Sciatic nerve (tissue), 2 donors: ENCODE measurements around the gene FREM1. TPM values are rescaled to one million over a fixed set of nuclear protein-coding genes. Genes with fewer than 3 reads are reported as not detected.
A peak's percentile ranks its signal among the peaks of the same experiment; 100 is the strongest.

Experiments
- ATAC-seq: fragments of 200-7000 bp; cut with Tn5 transposase; one replicate; pipeline ENCODE4 v1.9.1; 2020; ENCODE audit warnings: mild to moderate bottlenecking, moderate library complexity
- DNase-seq: peaks from one replicate; pipeline ENCODE4 v3.0.0-alpha.2; 2020; ENCODE audit warnings: low spot score
- intact Hi-C: fragments of 100-400 bp; cut with DNase I; formaldehyde crosslinking; loops from one replicate; pipeline ENCODE4 v1.14.2; 2022
- total RNA-seq: library from RNA; stranded (reverse); fragmentation: NEBNext Ultra II Directional; extraction: Animal tissue kit (Norgen Biotek cat#: 25700); gene quantifications from one replicate; pipeline ENCODE4 v1.2.1, GENCODE V29; 2021
- donor health status: DM: no; HTN: no; CAD: no.
- donor health status: DM: no; HTN: no; CAD: no.

Gene FREM1
- total RNA-seq, 1 donor from 2014 or later, result 8.3 TPM

GRCh38 chr9:14912859-14913258, 2.6 kb upstream of the FREM1 start:
- DNase-seq, result no peak
- no peak for ATAC-seq
- intact Hi-C loops, result no loop called here

DNA sequence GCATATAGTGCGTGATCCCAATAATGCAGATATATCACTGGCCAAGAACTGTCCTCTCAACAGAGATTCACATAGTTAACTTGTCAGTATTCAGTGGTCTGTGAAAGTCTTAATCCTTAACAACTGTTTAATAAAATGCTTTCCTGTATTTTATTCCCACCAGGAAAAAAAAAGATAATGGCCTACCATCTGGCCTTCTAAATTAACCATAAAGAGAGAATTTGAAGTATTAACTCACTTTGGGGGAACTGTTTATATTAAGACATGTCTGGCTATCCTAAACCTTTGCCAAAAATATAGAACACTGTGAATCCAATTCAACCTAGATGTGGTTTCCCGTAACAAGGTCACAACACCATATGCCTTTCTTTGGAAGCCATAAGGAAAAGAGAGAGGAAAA, 818 bp upstream of the FREM1 start:
- ATAC-seq, result no peak
- no peak for DNase-seq
- intact Hi-C loops, result no loop called here

DNA sequence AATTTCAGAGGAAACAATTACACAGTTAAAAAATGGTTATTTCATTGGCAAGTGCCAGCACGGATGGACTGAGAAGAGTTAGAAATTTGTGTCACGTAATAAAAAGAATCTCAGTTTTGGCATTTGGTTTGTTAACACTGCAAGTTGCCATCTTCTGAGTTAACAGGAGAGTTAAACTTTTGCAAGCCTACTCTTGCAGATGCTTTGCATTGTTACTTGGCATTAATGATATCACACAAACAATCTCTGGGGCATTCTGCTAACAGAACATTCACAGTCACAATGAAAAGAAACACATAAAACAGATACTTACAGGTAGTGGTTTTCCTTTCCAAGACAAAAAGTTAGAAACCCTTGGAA, 647 bp downstream of the FREM1 start:
- DNase-seq (no peak), ATAC-seq (no peak)
- intact Hi-C loops, result no loop called here

DNA sequence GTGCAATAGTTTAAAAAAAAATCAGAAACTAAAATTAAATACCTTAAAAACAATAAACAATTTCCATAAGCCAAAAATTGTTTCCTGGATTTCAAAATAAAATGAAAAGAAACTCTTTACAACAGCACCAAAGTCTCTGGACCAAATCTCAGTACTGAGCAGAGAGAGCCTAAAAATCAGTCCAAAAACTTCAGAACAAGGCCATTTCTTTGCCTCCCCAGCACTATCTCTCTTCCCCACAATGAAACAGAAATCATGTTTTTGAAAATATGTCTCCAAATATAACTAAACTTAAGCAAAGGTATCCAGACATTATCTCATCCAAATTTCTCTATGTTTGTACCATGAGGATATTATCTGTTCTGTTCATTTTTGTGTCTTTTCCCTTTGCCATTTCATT, 1.0 kb downstream of the FREM1 start:
- intact Hi-C loops, result no loop called here
- ATAC-seq (peak; percentile 43), DNase-seq (no peak)

GRCh38 chr9:14908295-14909180, 1.7 kb downstream of the FREM1 start:
- ATAC-seq (peak; percentile 55), DNase-seq (no peak)
- intact Hi-C loops, result no loop called here

DNA sequence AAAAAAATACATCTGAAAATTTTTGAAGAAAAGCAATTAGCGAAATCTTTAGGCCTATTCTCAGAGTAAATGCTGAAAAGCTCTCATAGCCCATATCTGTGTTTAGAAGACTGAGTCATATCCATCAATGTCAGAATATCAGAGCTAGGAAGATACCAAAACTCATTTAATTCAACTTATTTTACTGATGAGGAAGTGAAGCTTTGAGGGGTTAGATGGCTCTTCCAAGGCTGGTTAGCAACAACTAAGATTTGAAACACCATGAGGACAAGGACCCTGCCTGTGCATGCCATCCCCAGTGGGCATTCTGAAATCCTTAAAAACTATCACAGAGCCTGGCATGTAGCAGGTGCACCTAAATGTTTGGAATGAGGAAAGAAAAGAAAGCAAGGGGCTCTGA, 2.5 kb downstream of the FREM1 start:
- no peak for ATAC-seq
- no peak for DNase-seq
- intact Hi-C loops, result no loop called here

- intact Hi-C loops, result no loop called here
- ATAC-seq (no peak), DNase-seq (no peak)
Observed at GRCh38 chr9:14907360-14907685, 2.9 kb downstream of the FREM1 start.

DNA sequence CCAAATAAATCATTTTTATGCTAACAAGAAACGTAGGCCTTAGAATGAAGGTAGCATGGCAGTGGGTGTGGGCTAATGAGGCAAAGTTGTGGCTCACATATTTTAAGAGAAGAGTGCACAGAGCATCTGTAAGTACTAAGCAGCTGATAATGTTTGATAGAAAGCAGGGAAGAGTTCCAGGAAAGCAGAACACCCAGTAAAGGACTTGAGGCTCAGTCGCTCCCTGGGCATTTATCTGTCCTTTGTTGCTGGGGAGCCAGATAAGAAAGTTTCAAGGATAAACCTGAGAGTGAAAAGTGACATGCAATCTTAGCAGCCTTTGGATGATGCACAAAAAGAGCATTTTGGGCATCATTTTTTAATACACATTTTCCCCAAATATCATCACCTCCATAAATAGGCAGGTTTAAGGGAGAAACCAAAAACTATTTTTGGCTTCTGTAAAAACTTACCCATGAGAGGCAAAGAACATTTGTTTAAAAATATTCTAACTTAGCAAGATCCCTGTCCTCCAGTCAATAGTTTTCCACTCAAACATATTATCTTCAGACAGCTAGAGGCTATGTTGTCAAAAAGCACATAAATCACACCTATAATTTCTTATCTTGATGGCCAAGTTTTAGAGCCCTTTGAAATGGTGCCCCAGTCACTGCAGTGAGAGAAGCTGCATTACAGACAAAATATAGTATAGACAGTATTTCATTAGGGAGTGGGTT, 3.4 kb downstream of the FREM1 start:
- ATAC-seq (no peak), DNase-seq (no peak)
- intact Hi-C loops, result no loop called here

DNA sequence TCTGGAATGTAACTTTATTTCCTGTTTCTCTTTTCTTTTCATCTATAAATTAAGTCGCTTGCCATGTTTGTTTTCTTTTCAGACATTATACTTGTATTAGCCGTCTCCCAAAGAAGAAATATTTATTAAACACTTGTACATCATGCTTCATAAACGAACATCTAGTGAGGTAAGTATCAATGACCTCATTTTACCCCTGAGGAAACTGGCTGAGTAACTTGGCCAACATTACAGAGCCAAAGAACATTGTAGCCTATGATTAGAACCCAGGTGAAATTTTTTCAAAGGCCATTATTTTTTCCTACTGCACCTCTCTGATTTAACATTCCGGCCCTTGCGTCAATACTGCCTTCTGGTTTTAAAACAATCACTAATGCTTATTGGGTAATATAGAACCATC, 4.2 kb downstream of the FREM1 start:
- intact Hi-C loops, result no loop called here
- DNase-seq, result no peak
- ATAC-seq, result peak; percentile 28

- intact Hi-C loops, result no loop called here
- no peak for DNase-seq
- no peak for ATAC-seq
Observed at GRCh38 chr9:14903040-14903439, 7.2 kb downstream of the FREM1 start.

DNA sequence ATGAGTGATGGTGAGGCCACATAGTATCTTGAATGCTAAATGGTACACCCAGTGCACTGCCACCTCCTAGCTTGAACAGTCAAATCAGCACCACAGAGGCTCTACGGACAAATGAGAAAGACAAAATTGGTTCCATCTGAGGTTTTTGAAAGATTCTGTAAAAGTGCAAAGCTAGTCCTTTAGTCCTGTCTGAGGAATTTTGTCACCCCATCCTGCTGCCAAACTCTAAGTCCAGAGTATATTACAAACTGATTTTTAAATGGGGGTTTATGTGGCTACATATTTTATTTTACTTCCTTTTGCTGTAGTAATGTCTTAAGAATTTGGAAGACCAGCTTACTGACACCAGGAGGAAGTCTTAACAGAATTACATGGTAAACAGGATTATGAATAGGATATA, 7.7 kb downstream of the FREM1 start:
- no peak for ATAC-seq
- no peak for DNase-seq
- intact Hi-C loops, result no loop called here

GRCh38 chr9:14899815-14900193, 10.4 kb downstream of the FREM1 start:
- intact Hi-C loops, result no loop called here
- ATAC-seq (peak; percentile 81), DNase-seq (no peak)

- peak; percentile 35 for ATAC-seq
- no peak for DNase-seq
- intact Hi-C loops, result no loop called here
Observed at GRCh38 chr9:14899042-14899814, 11.0 kb downstream of the FREM1 start.

DNA sequence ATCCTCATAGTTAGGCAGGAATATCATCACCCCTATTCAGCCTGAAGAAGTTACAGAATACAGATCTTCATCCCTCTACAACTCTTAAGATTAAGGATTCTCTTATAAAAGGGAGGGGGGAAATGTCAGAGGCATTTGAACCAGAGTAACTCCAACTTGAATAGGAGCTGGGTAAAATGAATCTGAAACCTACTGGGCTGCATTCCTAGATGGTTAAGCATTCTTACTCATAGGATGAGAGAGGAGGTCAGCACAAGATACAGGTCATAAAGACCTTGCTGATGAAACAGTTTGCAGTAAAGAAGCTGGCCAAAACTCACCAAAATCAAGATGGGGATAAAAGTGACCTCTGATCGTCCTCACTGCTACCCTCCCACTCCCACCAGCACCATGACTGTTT, 14.4 kb downstream of the FREM1 start:
- DNase-seq, result no peak
- intact Hi-C loops, result no loop called here
- ATAC-seq, result no peak

GRCh38 chr9:14893280-14893679, 16.9 kb downstream of the FREM1 start:
- no peak for DNase-seq
- intact Hi-C loops, result no loop called here

GRCh38 chr9:14891332-14891731, 18.9 kb downstream of the FREM1 start:
- intact Hi-C loops, result no loop called here
- DNase-seq (no peak), ATAC-seq (no peak)

More at GRCh38 chr9:14893280-14893679, 16.9 kb downstream of the FREM1 start:
- no peak for ATAC-seq

DNA sequence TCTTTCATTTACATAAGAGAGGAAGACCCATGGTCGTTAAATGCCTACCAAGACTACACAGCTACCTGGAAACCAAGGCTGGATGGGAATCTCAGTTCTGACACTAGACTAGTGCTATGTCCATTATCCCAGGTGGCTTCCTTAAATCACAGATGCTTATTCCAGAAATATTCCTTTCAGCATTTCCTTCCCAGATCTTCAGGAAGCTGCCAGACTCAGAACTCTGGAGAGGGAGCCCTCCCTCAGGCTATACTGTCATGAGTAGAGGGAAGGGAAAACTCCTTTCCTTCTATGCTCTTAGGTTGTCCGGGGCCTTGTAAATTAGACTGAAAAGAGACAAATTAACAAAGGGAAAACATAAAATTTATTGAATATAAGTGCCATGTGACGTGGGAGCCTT, 20.8 kb downstream of the FREM1 start:
- no peak for ATAC-seq
- intact Hi-C loops, result no loop called here
- DNase-seq, result no peak

DNA sequence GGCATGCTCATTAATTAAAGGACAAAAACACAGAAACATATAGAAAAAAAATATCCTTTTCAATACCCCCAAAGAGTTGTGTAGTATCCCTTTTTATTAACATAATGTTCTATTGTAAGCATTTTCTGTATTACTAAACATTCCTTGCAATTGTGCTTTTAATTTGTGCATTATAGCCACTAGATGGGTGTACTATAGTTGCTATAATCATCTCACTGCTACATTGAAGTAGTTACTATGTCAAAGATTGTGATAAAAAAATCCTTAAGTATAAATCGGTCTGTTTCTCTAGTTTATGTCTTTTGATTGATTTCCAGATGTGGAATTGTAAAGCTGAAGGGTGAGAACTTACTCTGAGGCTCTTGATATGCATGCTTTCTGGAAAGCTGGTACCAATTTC, 21.4 kb downstream of the FREM1 start:
- DNase-seq, result no peak
- intact Hi-C loops, result no loop called here
- ATAC-seq, result no peak

DNA sequence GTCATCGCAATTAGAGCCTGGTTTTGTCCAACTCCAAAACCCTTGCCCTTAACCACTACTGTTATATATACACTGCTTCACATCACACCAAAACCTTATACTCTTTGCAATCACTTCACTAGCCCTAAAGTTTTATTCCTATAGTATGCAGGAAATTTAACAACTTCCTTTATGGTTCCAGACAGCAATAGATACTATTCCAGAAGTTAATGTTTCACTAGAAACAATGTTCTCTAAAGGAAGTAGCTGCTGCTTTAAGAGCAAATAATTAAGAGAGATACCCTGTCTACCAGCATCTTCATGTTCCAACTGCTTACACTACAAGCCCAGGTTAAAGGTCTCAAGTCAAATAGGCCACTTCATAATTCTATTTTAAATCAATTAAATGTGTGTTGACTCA, 22.0 kb downstream of the FREM1 start:
- no peak for ATAC-seq
- intact Hi-C loops, result no loop called here

DNA sequence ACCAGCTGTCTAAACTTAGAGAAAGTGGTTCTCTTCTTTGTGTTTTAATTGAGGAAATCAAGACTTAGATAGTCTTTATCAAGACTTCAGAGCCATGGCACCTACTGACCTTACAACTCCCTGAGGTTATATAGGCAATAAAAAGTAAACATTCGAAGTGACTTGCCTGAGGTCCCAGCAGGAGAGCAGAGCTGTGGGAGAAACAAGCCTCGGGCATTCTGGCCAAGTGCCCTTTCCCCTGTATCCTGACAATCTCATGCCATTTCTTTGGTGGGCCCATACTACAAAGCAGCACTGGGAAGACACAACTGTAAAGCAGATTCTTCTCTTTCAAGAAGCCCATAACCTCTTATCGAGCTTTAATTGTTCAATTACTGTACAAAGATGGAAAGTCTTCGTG, 23.1 kb downstream of the FREM1 start:
- intact Hi-C loops, result no loop called here
- no peak for DNase-seq
- ATAC-seq, result no peak

More for the DNA sequence above, 22.0 kb downstream of the FREM1 start:
- DNase-seq, result no peak
